HL-60 (cell line): ENCODE measurements around the gene RHBG.

Source experiments
- DNase-seq, 2 experiments: peaks; one replicate each; pipeline ENCODE4 v3.0.0-alpha.2; 2010 to 2020; ENCODE audit warnings: low read depth in 1 of 2, low spot score in 1 of 2
- H3K27ac ChIP-seq: fragments of 250-450 bp; sonication (Bioruptor Pico); replicated peaks from 2 replicates; pipeline ENCODE4 v1.5.1; 2020; ENCODE audit warnings: mild to moderate bottlenecking, moderate library complexity
- H3K27me3 ChIP-seq: fragments of 250-450 bp; sonication (Bioruptor Pico); 2 replicates; pipeline ENCODE4 v1.5.1; 2021; ENCODE audit warnings: mild to moderate bottlenecking, moderate library complexity; ENCODE audit not compliant: insufficient read depth, poor library complexity, severe bottlenecking
- H3K4me3 ChIP-seq: replicated peaks from 2 replicates; pipeline ENCODE4 v1.5.1; 2011; ENCODE audit warnings: mild to moderate bottlenecking, control low read depth, low read length; ENCODE audit not compliant: insufficient read depth
- GABPA ChIP-seq: IDR thresholded peaks from 2 replicates; pipeline ENCODE4 v1.6.1; 2012; ENCODE audit warnings: low read depth
- POLR2AphosphoS5 ChIP-seq: IDR thresholded peaks from 2 replicates; pipeline ENCODE4 v1.6.1; 2012; ENCODE audit warnings: low read depth
- SPI1 ChIP-seq: IDR thresholded peaks from 2 replicates; pipeline ENCODE4 v1.6.1; 2012; ENCODE audit warnings: low read depth, mild to moderate bottlenecking, borderline replicate concordance
- TF ChIP-seq, protein P1 (sequence below): IDR thresholded peaks from 2 replicates; pipeline ENCODE4 v1.6.1; 2012; ENCODE audit warnings: low read depth; ENCODE audit not compliant: insufficient replicate concordance
- TF ChIP-seq, protein P2 (sequence below): IDR thresholded peaks from one replicate; pipeline ENCODE4 v1.5.1; 2011; ENCODE audit warnings: low read length, control low read depth, inconsistent platforms; ENCODE audit not compliant: insufficient read depth

RHBG gene

GRCh38 chr1:156424806-156425432 lies 55.9 kb downstream of the RHBG start:
- H3K4me3 ChIP-seq: no peak overlapping the region
- H3K27ac ChIP-seq: no peak overlapping the region
- no peak for DNase-seq
- H3K27me3 ChIP-seq: peaks cover 80% of the 10 kb centered on the region
- no peak for TF ChIP-seq GABPA
- TF ChIP-seq, protein P1, sequence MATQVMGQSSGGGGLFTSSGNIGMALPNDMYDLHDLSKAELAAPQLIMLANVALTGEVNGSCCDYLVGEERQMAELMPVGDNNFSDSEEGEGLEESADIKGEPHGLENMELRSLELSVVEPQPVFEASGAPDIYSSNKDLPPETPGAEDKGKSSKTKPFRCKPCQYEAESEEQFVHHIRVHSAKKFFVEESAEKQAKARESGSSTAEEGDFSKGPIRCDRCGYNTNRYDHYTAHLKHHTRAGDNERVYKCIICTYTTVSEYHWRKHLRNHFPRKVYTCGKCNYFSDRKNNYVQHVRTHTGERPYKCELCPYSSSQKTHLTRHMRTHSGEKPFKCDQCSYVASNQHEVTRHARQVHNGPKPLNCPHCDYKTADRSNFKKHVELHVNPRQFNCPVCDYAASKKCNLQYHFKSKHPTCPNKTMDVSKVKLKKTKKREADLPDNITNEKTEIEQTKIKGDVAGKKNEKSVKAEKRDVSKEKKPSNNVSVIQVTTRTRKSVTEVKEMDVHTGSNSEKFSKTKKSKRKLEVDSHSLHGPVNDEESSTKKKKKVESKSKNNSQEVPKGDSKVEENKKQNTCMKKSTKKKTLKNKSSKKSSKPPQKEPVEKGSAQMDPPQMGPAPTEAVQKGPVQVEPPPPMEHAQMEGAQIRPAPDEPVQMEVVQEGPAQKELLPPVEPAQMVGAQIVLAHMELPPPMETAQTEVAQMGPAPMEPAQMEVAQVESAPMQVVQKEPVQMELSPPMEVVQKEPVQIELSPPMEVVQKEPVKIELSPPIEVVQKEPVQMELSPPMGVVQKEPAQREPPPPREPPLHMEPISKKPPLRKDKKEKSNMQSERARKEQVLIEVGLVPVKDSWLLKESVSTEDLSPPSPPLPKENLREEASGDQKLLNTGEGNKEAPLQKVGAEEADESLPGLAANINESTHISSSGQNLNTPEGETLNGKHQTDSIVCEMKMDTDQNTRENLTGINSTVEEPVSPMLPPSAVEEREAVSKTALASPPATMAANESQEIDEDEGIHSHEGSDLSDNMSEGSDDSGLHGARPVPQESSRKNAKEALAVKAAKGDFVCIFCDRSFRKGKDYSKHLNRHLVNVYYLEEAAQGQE: no peak
- TF ChIP-seq POLR2AphosphoS5: no peak
- no peak for TF ChIP-seq SPI1

- TF ChIP-seq, protein P2, sequence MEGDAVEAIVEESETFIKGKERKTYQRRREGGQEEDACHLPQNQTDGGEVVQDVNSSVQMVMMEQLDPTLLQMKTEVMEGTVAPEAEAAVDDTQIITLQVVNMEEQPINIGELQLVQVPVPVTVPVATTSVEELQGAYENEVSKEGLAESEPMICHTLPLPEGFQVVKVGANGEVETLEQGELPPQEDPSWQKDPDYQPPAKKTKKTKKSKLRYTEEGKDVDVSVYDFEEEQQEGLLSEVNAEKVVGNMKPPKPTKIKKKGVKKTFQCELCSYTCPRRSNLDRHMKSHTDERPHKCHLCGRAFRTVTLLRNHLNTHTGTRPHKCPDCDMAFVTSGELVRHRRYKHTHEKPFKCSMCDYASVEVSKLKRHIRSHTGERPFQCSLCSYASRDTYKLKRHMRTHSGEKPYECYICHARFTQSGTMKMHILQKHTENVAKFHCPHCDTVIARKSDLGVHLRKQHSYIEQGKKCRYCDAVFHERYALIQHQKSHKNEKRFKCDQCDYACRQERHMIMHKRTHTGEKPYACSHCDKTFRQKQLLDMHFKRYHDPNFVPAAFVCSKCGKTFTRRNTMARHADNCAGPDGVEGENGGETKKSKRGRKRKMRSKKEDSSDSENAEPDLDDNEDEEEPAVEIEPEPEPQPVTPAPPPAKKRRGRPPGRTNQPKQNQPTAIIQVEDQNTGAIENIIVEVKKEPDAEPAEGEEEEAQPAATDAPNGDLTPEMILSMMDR: no peak
- no peak for TF ChIP-seq POLR2AphosphoS5
- TF ChIP-seq GABPA: no peak
- TF ChIP-seq, protein P1: no peak
- TF ChIP-seq SPI1: no peak
- no peak for DNase-seq
- H3K27me3 ChIP-seq: peaks cover 72% of the 10 kb centered on the region
- H3K27ac ChIP-seq: no peak overlapping the region
- H3K4me3 ChIP-seq: no peak overlapping the region
Measured at GRCh38 chr1:156425943-156426342, 56.9 kb downstream of the RHBG start.

DNA sequence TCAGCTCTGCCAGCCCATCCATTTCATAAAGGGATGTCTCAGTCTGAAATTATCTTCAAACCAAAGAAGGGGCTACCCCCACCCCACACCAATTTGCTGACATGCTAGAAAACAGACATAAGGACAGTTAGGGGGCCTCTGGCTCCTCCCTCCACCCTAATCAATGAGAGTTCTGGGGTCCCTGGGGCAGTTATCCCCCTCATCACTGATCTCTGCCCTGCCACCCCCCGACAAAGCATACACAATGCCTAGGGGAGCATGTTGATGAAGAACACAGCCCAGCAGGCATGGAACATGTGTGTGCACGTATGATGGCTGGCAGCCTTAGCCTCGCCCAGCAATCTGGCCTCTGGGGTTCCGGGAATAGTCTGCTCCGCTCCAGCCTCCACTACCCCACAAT lies 58.9 kb downstream of the RHBG start:
- TF ChIP-seq POLR2AphosphoS5 (no peak), SPI1 (no peak), GABPA (no peak)
- TF ChIP-seq, protein P2: no peak
- TF ChIP-seq, protein P1: no peak
- no peak for DNase-seq
- H3K4me3 ChIP-seq: no peak overlapping the region
- no peak overlapping the region for H3K27ac ChIP-seq
- peaks cover 70% of the 10 kb centered on the region for H3K27me3 ChIP-seq
